ENCODE measurements around the gene QKI.

DNA sequence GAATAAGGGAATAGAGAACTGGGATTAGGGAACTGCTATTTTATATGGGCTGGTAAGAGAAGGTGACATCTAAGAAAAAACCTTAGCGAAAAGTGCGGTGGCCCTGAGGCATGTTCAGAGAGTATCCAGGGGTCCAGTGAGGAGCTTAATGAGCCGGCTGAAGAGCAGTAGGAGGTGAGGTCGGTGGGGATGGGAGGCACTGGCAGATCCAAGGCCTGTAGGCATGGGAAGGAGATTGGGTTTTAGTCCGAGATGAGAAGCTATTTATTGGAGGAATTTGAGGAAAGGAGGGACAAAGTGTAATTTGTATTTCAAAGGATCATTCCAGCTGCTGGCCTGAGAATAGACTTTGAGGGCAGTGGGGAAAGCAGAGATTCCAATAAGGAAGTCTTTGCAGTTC is 123.8 kb downstream of the QKI start:
- TF ChIP-seq, protein P1, sequence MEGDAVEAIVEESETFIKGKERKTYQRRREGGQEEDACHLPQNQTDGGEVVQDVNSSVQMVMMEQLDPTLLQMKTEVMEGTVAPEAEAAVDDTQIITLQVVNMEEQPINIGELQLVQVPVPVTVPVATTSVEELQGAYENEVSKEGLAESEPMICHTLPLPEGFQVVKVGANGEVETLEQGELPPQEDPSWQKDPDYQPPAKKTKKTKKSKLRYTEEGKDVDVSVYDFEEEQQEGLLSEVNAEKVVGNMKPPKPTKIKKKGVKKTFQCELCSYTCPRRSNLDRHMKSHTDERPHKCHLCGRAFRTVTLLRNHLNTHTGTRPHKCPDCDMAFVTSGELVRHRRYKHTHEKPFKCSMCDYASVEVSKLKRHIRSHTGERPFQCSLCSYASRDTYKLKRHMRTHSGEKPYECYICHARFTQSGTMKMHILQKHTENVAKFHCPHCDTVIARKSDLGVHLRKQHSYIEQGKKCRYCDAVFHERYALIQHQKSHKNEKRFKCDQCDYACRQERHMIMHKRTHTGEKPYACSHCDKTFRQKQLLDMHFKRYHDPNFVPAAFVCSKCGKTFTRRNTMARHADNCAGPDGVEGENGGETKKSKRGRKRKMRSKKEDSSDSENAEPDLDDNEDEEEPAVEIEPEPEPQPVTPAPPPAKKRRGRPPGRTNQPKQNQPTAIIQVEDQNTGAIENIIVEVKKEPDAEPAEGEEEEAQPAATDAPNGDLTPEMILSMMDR (IDR thresholded peaks at IDR 0.05): no peak
- TF ChIP-seq POLR2AphosphoS5 (IDR thresholded peaks at IDR 0.05) (no peak), POLR2A (IDR thresholded peaks at IDR 0.05) (no peak)

Data from breast epithelium (tissue), 3 donors.